ENCODE results near the gene FARP2.
"Not testable (repeated sequence)": the region's sequence is repeated elsewhere in the genome, so short reads cannot be mapped to it uniquely, and the experiment has no call there.

Gene FARP2, protein sequence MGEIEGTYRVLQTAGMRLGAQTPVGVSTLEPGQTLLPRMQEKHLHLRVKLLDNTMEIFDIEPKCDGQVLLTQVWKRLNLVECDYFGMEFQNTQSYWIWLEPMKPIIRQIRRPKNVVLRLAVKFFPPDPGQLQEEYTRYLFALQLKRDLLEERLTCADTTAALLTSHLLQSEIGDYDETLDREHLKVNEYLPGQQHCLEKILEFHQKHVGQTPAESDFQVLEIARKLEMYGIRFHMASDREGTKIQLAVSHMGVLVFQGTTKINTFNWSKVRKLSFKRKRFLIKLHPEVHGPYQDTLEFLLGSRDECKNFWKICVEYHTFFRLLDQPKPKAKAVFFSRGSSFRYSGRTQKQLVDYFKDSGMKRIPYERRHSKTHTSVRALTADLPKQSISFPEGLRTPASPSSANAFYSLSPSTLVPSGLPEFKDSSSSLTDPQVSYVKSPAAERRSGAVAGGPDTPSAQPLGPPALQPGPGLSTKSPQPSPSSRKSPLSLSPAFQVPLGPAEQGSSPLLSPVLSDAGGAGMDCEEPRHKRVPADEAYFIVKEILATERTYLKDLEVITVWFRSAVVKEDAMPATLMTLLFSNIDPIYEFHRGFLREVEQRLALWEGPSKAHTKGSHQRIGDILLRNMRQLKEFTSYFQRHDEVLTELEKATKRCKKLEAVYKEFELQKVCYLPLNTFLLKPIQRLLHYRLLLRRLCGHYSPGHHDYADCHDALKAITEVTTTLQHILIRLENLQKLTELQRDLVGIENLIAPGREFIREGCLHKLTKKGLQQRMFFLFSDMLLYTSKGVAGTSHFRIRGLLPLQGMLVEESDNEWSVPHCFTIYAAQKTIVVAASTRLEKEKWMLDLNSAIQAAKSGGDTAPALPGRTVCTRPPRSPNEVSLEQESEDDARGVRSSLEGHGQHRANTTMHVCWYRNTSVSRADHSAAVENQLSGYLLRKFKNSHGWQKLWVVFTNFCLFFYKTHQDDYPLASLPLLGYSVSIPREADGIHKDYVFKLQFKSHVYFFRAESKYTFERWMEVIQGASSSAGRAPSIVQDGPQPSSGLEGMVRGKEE

DNA sequence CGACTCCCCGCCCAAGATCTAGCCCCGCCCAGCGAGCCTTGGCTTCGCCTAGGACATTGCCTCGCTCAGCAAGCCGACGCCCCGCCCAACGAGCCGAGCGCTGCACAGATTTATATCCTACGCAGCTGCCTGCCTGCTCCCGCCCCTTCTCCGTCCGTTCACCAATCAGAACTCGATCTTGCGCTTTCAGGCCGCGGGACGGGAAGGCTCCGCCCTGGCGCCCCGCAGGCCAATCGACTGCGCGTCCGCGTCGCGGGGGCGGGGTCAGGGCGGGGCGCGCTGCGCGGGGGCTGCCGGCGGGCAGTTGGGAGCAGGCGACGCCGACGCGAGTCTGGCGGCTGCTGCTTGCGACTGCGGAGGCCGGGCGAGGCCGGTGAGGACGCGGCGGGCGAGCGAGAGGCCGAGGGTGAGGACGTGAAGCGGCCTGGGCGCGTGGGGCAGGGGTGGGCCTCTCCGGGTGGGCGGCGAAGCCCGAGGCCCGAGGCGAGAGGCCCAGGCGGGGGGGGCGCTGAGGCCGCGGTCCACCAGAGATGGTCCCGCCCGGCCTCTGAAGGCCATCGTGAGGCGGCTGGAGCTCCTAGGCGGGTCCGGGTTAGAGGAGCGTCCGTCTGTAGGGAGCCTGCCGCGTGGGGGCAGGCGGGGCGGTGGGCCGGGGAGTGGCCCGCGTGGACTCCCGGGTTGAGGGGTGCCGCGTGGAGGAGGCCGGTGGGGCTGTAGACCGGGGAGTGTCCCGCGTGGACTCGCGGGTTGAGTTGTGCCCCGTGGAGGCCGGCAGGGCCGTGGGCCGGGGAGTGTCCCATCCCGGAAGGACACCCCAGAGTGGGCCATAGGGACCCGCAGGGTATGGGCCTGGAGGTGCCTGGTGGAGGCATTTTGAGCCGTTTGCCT is at the start of gene FARP2:
Gene FARP2 (plus strand): TSS at position 303 of the 888 bp plus-strand sequence. CDS start 16,823 bp downstream, outside the sequence.
- peak; percentile 95 for DNase-seq

DNA sequence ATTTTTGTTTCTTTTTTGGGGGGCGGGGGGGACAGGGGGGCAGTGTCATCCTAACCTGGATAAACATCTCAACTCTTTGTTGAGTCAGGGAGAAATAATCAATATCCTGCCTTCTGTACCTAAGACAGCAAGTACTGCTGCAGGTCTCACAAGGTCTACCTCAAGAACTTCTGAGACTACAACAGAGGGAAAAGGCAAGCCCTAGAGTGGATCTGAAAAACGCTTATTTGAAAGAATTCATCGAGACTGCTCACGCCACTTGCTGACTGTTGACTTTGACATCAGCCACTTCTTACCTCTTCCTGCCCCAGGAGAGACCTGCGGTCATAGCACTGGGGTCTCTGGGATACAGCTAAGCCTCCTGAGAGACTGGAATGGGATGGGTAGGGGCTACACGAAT is 49.0 kb upstream of the FARP2 start:
- DNase-seq, result no peak

DNA sequence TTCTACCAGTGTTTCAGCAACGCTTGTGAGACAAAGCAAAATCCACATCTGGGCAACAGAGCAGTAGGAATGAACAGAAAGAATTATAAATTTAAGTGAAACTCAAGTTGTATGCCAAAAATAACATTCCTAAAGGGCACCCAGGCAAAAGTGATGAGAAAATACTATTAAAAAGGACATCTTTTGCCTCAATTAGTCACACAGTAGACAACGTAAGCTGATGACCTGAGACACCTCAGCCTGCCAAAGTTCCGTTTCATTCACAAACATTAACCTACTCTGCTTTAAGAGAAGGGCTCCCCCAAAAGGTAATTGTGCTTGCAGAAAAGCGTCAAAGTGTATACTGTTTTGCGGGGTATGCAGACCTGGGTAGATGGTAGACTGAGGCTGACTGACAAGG is 47.8 kb upstream of the FARP2 start:
- DNase-seq, result no peak

DNA sequence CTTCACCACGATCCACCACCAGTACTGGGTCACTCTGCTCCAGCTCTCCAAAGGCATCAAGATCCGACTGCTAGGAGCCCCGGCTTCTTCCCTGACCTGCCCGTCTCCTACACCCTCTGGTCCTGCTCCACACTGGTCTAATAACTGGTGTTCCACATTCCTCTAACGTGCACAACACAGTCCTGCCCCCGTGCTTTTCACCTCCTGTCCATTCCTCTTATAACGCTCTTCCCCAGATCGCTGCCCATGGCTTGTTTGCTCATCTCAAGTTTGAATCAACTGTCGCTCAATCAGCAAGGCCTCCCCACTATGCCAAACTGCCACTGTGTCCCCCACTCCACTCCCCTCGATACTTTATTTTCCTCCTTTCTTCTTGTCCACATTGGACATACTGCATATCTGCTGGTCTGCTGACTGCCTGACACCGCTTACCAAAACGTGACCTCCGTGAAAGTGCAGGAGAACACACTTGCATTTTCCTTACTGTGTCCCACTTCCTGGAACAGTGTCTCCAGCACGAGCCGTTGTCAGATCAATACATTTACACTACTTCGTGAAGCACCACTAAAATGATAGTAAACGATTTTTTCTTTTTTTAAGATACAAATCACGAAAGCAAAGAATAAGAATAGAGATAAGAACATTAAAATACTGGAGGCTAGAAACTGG is 47.1 kb upstream of the FARP2 start:
- DNase-seq, result no peak

DNA sequence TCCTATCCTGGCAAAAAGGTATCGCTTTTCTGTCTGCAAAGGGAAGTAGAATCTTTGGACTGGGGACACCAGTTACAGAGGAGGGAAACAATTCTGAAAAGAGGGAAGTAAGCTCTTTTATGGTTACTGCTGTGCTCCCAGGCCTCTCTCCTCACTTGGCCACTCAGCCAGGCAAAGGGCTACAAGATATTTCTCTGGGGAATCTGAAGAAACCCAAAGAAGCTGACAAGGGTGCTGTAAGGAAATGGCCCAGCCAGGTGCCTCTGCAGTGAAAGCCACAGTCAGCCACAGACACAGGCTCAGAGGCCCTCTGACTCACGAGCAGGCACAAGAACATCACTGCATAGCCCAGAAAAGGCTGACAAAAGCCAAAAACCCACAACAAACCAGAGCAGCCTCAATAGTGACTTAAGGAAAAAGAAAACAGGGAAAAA is 46.4 kb upstream of the FARP2 start:
- no peak for DNase-seq

DNA sequence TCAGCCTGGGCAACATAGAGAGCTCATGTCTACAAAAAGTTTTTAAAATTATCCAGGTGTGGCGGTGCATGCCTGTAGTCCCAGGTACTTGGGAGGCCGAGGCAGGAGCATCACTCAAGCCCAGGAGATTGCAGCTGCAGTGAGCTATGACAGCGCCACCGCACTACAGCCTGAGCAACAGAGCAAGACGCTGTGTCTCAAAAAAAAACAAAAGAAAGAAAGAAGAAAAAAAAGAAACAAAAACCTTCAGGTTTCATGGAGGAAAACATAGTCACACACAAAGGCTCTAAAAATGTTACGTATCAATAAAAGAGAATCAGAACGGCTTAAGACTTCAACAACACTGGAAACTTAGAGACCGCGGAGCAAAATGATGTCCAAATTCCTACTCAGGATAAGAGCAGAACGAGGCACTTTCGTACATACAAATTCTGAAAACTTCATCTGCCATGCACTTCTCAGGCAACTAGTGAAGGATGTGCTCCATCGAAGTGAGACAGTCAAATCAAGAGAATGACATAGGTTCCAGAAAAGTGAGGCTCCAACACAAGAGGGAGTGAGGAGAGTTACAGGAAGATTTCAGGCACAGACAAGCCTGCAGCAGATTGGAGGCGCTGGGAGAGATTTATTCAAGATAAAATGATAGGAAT is 45.0 kb upstream of the FARP2 start:
- no peak for DNase-seq

DNA sequence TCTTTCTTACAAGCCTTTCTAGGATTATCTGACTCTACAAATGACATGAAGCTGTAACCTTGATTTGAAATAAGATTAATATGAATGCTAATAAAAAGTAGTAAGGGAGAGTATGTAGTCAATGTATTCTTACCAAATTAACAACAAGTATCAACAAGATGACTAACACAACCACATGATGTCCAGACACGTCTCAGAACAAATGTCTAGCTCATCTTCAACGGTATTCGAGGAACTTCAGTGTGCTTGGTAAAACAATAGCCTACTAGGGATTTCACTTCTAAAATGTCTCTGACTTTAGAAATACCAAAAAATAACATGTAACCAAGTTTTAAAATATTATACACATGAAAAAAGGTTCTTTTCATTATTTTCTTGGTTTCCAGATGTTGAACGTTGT is 44.0 kb upstream of the FARP2 start:
- no peak for DNase-seq

DNA sequence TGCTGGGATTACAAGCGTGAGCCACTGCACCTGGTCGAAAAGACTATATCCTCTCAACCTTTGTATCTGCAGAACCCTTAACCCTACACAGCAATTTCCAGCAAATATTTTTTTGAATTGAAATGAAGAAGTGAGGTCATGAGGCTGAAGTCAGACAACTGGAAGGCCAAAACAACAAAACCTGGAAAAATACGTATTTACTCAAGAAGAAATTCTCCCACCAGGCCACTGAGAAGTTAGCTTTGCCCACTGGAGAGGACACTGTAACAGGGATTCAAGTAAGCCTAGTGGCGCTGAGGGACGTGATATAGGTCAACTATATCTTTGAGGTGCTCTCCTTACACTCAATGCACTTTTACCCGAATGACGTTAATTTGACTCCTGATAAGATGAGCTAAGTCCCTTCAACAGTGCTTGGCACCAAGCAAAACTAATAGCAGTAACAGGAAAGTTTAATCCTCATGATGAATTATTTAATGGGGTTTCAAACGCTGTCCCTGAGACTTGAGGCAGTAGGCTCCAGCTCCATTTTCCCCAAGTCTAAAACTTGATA is 42.5 kb upstream of the FARP2 start:
- DNase-seq, result no peak

DNA sequence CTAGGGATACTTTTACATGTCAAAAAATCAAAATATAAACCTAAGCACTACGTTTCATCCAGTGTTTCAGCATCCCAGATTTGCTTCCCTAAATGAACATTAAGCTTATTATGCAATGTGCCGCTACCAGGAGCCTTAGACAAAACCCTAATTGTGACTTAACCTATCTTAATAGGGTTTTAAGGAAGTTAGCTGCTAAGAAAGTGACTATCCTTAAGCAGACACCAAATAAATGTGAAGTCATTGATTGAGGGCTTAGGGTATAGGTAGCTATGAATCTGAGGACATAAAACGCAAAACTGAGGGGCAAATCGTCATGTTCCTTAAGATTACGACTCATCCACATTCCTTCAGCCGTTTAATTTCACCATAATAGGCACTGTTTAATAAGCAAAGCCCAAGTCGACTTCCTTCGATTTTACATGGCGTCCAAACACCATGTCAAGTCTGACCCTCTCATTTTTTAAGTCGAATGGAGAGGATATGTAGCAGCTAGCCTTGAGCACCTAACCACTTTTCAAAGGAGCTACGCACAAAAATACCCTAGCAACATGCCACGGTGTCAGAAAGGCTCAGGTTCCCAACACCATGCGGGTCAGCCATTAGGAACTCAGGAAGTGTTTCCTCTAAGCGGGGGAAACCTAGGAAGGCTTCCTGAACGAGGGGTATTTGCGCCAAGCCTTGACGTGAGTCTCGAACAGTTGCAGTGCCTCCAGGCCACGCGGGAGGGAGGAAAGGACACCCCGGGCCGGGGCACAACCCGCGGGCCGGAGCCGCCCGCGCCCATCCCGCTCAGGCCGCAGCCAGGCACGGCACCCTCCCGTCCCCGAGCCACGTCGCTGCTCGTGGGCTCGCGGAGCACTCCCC is 41.6 kb upstream of the FARP2 start:
- DNase-seq, result no peak

DNA sequence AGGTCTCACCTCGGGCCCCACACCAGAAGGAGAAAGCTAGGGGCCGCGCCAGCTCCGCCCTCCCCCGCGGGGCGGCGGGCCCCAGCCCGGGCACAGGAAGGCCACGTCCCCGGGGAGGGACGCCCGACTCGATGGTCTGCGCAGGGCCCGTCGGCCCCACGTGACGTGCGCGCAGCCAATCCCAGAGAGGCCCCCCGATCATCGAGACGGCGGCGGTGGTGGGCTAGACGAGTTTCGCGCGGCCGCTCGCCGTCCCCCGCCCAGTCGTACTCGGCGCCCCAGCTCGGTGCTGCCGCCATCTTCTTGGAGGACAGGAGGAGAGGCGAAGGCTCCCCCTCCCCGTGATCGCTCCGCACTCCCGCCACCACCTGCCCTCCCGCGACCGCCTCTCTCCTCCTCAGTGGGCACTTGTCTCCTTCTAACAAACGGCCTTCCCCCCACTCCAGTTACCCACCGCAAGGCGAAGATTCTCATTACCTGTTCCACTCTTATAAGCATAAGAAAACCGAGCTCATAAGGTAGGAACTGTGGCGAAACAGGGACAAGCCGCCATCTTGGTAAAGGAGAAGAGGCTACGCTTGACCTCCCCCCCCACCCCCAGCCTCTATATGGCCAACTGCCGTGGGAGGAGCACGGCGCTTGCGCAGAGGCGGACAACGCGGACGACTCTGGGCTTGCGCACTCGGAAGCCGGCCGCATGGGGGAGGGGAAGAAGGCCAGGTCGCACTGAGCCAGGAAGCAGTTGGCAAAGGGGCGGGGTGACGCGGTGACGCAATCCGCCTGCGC is 40.8 kb upstream of the FARP2 start, which contains the start of gene HDLBP:
Gene HDLBP (minus strand): TSS at position 580 of the 786 bp plus-strand sequence. CDS start 48,803 bp downstream, outside the sequence.
- DNase-seq, result peak; percentile 92

DNA sequence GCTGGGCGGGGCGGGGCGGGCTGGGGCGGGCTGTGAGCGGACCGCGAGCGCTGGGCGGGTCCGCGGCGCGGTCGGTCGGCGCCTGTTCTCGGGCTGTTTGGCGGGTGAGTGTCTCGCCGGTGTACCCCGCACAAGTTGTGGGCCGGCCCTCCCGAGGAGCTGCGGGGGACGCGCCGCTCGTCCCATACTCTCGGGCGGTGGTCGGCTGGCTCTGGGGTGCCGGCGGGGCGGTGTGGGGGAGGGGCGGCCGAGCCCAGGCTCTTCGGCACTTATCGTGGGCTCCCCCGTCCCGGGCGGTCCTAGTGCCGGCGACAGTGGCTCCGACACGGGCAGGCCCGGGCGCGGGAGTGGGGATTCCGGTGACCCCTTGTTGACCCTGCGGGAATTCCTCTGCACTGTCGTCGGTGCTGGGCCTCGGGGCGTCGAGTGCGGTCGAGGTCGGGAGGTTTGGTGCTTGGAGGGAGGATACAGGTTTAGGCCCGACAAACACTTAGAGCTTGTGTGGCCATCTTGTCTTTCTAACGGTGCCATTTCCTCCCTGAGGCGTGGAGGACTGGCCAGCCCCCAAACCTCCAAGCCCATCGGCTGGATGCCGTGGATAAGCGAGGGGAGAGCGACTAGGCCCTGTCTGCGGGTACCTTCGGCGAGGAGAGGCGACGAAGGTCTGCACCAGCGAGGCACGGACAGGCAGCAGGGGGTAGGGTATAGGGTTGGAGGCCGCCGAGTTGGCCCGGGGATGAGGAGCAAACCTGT is 40.0 kb upstream of the FARP2 start, which contains the start of gene SEPTIN2:
Gene SEPTIN2 (plus strand): TSS at position 47 of the 753 bp plus-strand sequence. CDS start 8,308 bp downstream, outside the sequence.
- DNase-seq, result no peak

DNA sequence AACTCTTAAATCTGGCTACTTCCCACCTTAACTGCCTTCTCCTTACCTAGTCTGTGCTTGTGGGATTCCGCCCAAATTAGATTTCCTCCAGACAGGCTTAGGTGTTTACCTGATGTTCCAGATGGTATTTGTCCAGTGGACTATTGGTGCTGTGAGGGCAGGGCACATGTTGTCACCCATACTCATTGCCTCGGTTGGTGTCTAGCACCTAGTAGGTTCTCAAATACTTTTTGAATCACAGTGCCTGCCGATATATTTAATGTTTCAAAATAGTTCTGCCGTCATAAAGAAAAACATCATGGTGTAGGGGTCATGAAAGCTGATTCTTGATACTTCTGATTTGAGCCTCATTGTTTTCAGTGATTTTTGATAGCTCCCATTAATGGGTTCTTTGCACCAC is 39.3 kb upstream of the FARP2 start:
- no peak for DNase-seq

DNA sequence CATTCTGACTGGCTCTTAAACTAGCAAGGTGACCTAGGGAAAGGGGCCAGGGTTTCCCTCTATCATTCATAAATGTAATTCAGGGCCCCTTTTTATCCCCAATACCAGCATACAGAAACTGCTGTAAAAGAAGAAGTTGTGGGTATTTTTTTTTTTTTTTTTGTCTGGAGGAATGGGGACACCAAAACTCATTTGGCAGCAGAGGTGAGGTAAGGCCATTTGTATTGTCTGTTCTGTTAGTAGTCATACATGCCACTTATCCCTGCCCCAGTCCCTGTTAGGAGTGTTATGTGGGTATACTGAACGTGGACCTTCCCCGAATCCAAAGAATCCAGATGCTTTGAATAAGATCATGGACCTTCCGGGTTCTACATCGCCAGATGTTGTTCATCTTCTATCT is 38.7 kb upstream of the FARP2 start:
- no peak for DNase-seq

DNA sequence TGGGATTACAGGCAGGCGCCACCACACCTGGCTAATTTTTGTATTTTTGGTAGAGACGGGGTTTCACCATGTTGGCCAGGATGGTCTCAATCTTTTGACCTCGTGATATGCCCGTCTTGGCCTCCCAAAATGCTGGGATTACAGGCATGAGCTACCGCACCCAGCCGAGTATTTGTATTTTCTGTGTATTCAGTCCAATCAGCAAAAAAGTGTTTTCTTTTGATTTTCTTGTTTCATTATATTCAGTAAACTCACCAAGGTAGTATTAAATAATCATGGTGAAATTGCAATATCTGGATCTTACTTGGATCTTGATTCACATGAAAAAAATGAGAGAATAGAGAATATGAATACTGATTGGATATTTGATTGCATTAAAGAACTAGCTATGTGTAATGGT is 37.3 kb upstream of the FARP2 start:
- not testable (repeated sequence) for DNase-seq

DNA sequence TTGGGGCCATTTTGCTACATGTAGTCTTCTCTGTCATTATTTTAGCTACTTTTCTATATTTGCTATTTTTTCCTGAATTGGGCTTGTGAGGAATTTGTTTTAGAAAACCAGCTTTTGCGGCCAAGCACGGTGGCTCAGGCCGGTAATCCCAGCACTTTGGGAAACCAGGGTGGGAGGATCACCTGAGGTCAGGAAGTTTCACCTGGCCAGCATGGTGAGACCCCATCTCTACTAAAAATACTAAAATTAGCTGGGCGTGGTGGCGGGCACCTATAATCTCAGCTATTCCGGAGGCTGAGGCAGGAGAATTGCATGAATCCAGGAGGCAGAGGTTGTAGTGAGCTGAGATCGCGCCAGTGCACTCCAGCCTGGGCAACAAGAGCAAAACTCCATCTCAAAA is 35.7 kb upstream of the FARP2 start:
- DNase-seq, result no peak

DNA sequence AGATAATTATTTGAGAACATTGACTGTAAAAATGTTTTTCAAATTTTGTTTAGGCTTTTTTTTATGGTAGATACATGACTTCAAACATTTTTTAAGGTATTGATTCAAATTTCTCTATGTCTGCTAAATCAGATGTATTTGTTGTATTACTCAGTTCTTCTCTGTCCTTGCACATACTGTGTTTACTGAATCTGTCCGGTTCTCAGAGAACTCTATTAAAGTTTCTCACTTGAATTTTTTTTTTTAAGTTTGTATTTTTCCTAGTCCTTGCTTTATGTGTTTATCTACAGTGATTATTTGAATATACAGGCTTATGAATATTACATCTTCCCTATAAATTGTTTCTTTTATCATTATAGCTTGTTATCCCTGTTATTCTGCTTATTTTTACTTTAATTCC is 35.1 kb upstream of the FARP2 start:
- DNase-seq, result no peak

DNA sequence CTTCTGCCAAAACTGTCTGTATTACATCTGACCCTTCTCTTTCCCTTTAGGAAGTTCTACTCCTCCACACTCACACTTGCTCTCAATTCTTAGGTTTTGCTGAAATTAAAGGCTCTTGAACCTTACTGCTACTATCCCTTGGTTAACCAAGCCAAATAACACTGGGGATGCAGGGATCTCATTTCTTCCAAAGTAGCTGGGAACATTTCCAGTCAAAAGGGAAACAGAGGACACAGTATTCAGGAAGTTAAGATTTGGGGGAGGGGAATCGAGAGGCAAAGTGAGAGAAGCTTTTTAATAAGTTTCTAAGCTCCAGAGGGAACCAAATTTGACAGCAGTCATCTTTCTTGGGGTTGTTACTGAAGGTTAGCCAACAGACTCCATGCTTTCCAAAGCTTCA is 34.2 kb upstream of the FARP2 start:
- no peak for DNase-seq

DNA sequence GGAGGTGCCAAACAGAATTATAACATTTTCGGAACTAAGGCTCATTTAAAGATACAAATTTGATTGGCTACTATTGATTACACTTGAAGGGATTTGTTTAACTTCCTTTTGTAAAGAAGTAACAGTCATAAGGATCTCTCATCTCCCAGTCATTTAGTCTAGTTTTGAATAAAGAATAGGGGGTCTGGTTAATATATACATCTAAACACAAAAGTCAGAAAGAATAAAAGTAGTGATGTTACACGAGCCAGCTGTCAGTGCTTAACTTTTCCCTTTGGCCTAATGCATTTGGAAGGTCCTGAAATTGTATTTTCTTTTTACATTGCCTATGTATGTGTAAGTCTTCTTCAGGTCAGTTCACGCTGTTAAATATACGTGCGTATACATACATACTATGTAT is 32.3 kb upstream of the FARP2 start:
- no peak for DNase-seq

Measured in NCI-H748 treated with DMSO at 0.1 percent for 48 hours (cell line).